GM21515 (cell line): ENCODE data around the gene IL1RAPL1.

Experiments used
- ATAC-seq: cut with Tn5 transposase; IDR thresholded peaks from one replicate; pipeline ENCODE4 v1.9.1; 2021; ENCODE audit not compliant: unreplicated experiment

The IL1RAPL1 gene

GRCh38 chrX:28625223-28625622 lies 38.0 kb downstream of the IL1RAPL1 start:
- no peak for ATAC-seq

GRCh38 chrX:28626515-28626914 lies 39.3 kb downstream of the IL1RAPL1 start:
- ATAC-seq: no peak

GRCh38 chrX:28628120-28628519 lies 40.9 kb downstream of the IL1RAPL1 start:
- no peak for ATAC-seq

GRCh38 chrX:28638775-28639174 lies 51.5 kb downstream of the IL1RAPL1 start:
- ATAC-seq: no peak

GRCh38 chrX:28639451-28639850 lies 52.2 kb downstream of the IL1RAPL1 start:
- no peak for ATAC-seq

- ATAC-seq: no peak
Measured at GRCh38 chrX:28649541-28649940, 62.3 kb downstream of the IL1RAPL1 start.

- ATAC-seq: no peak
Measured at GRCh38 chrX:28651186-28651585, 63.9 kb downstream of the IL1RAPL1 start.

GRCh38 chrX:28659269-28659668 lies 72.0 kb downstream of the IL1RAPL1 start:
- no peak for ATAC-seq

GRCh38 chrX:28665778-28666177 lies 78.5 kb downstream of the IL1RAPL1 start:
- no peak for ATAC-seq

- no peak for ATAC-seq
Measured at GRCh38 chrX:28668303-28668702, 81.1 kb downstream of the IL1RAPL1 start.

- no peak for ATAC-seq
Measured at GRCh38 chrX:28668957-28669356, 81.7 kb downstream of the IL1RAPL1 start.

GRCh38 chrX:28670074-28670473 lies 82.8 kb downstream of the IL1RAPL1 start:
- ATAC-seq: no peak

- no peak for ATAC-seq
Measured at GRCh38 chrX:28675173-28675572, 87.9 kb downstream of the IL1RAPL1 start.

- no peak for ATAC-seq
Measured at GRCh38 chrX:28693101-28693500, 105.9 kb downstream of the IL1RAPL1 start.

GRCh38 chrX:28697732-28698131 lies 110.5 kb downstream of the IL1RAPL1 start:
- ATAC-seq: no peak

GRCh38 chrX:28701222-28701621 lies 114.0 kb downstream of the IL1RAPL1 start:
- ATAC-seq: no peak

GRCh38 chrX:28706964-28707363 lies 119.7 kb downstream of the IL1RAPL1 start:
- ATAC-seq: no peak

- no peak for ATAC-seq
Measured at GRCh38 chrX:28709421-28709820, 122.2 kb downstream of the IL1RAPL1 start.

GRCh38 chrX:28717864-28718263 lies 130.6 kb downstream of the IL1RAPL1 start:
- no peak for ATAC-seq

- ATAC-seq: no peak
Measured at GRCh38 chrX:28718450-28718849, 131.2 kb downstream of the IL1RAPL1 start.

- no peak for ATAC-seq
Measured at GRCh38 chrX:28719620-28720019, 132.4 kb downstream of the IL1RAPL1 start.

- no peak for ATAC-seq
Measured at GRCh38 chrX:28752330-28752729, 165.1 kb downstream of the IL1RAPL1 start.

GRCh38 chrX:28756175-28756574 lies 168.9 kb downstream of the IL1RAPL1 start:
- ATAC-seq: no peak

GRCh38 chrX:28756647-28757046 lies 169.4 kb downstream of the IL1RAPL1 start:
- ATAC-seq: no peak
